Measurements from ENCODE around the gene PCTP.
A peak's percentile ranks its signal among the peaks of the same experiment; 100 is the strongest.

The PCTP gene

GRCh38 chr17:55760643-55761355, 9.9 kb downstream of the PCTP start:
- DNase-seq, result no peak

DNA sequence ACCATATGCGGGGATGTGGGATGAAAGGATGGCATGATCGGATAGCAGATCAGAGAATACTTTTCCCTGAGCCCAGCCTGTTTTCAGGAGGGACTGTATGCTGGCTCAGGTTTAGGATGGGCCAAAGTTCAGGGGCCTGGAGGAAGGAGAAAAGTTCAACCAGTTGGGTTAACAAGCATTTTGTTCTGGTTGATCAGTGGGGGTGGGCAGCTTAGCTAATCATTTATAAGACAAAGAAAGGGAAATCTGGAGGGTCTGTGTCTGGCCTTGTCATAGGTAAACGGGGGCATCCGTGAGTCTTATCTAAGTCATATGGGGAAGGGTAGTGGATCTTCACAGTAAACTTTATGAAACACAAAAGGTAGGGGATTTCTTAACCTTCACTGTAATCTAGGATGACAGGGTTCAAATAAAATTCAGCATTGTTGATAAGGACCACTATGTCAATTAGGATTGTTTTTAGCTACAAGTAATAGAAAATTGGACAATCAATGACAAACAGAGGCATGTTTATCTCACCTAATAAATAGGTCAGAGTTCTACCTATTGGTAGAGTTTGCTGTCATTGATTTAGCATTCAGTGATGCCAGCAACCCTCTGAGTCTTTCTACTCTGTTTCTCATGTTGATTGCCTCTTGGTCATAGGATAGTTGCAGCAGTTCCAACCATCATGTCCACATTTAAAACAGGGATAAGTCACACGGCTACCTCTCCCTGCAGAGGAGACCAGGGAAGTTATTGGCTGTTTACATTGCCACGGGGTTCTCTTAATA, 11.4 kb downstream of the PCTP start:
- no peak for DNase-seq

GRCh38 chr17:55763856-55764255, 13.0 kb downstream of the PCTP start:
- no peak for DNase-seq

GRCh38 chr17:55764610-55765009, 13.8 kb downstream of the PCTP start:
- DNase-seq, result no peak

GRCh38 chr17:55765472-55765871, 14.6 kb downstream of the PCTP start:
- DNase-seq, result no peak

- peak in 1 of 2 experiments; percentile 12 for DNase-seq
Observed at GRCh38 chr17:55768936-55769624, 18.2 kb downstream of the PCTP start.

GRCh38 chr17:55769625-55770000, 18.8 kb downstream of the PCTP start:
- DNase-seq, result no peak

- peak in 1 of 2 experiments; percentile 41 for DNase-seq
Observed at GRCh38 chr17:55770196-55770870, 19.5 kb downstream of the PCTP start.

GRCh38 chr17:55772086-55772485, 21.2 kb downstream of the PCTP start:
- DNase-seq, result no peak

DNA sequence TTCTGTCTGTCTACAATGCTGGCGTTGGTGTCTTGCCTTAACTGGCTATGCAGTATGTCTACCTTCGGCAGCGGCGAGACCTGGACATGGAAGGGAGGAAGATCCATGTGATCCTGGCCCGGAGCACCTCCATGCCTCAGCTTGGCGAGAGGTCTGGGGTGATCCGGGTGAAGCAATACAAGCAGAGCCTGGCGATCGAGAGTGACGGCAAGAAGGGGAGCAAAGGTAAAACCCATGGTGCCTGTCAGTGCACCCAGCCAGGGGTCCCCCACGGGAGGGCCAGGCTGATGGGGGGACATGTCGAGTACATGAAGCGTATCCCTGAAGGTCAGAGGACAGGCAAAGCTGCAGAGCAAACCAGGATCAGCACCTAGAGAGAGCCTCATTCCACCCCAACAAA, 22.8 kb downstream of the PCTP start:
- DNase-seq, result no peak

- DNase-seq, result no peak
Observed at GRCh38 chr17:55774846-55775271, 24.0 kb downstream of the PCTP start.

DNA sequence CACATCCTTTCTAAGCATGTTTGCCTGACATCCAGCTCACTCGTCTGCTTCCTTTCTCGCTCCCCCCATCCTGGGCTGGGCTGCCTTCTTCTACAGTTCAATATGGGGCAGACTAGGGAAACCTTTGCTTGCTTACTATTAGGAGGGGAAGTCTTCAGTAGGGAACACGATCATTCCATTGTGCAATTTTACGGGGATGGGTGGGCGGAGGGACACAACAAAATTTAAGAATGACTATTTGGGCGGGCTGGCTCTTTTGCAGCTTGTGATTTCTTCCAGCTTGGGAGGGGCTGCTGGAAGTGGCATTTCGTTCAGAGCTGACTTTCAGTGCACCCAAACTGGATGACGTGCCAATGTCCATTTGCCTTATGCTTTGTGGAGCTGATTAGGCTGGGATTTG, 25.4 kb downstream of the PCTP start:
- no peak for DNase-seq

- DNase-seq, result no peak
Observed at GRCh38 chr17:55777471-55777971, 26.7 kb downstream of the PCTP start.

DNA sequence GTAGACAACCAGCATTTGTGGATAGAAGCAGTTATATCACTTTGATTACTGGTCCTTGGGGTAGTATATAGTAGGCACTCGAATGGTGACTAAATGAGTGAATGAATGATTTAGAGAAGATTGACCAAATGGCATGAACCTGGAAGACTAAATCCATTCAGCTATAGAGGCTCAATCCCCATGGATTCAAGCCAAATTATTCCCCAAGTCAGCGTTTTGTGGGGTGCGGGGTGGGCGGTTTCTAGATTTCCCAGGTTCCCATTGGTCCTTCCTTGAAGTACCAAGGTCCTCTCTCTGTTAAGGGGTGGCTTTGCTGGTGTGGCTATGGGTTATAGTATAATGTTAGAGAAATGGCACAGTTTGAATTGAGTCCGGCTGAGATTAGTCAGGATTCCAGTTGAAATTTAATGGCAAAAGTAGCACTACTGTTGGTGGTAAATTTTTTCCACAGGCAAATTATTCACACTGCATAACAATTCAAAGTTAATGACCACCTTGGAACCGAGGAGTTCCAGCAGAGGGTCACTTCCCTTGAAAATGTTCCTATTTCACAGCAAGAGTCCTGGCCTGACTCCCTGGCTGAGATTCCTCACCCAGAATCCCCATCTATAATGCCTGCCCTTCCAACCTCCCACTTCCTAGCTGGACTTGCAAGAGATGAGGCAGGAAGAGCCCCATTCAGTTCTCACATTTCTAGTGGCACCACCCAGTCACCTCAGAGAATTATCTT, 27.7 kb downstream of the PCTP start:
- no peak for DNase-seq

GRCh38 chr17:55783684-55784245, 32.9 kb downstream of the PCTP start:
- no peak for DNase-seq

GRCh38 chr17:55784666-55785065, 33.8 kb downstream of the PCTP start:
- no peak for DNase-seq

DNA sequence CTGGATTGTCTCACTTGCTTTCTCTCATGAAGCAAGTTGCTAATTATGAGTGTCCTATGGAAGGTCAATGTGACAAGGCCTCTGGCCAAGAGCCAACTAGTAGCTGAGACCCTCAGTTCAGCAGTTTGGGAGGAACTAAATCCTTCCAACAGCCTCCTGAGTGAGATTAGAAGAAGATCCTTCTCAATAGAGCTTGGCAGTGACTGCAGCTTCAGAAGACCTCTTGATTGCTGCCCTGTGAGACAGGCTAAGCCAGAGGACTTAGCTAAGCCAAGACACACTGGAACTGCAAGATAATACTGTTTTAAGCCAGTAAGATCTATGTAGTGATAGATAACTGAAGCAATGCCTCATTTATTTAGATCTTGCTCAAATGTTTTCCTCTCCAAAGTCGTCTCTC, 34.3 kb downstream of the PCTP start:
- no peak for DNase-seq

- DNase-seq, result no peak
Observed at GRCh38 chr17:55793272-55793671, 42.4 kb downstream of the PCTP start.

- no peak for DNase-seq
Observed at GRCh38 chr17:55794725-55795482, 44.1 kb downstream of the PCTP start.

DNA sequence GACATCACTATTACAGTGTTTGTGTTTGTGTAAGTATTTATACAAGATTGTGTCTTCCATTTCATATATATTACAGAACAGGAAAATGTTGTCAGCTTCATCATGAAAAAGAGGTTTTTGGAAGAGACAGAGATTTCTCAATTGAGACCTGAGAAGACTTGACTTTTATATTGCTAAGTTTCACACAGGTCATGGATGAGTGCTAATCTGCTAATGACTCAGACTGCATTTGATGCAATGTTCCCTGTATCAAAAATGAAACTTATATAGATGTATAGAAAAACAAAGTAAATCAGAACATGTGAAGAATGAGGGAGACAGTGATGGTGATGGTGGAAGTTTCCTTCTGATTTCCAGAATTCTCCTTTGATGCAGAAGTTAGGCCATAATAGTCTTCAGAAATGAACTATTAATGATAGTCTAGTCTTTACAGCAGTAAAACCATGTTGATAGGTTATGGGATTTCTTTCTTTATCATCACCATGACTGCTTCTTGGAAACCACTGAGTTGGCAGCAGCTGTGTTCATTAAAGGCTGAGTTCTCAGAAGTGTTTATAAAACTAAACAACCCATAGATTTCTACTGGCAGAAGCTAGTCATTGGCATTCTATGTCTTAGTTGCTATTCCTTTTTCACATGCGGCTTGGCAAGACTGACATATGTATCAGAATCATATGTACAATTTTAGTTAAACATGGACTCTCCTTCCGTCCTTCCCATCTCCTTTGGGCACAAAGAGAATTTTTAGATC, 56.1 kb downstream of the PCTP start:
- DNase-seq, result no peak
